GM21786 (cell line): ENCODE results near the gene NSD2.
"Not testable (repeated sequence)": the region's sequence is repeated elsewhere in the genome, so short reads cannot be mapped to it uniquely, and the experiment has no call there.

Experiments used
- ATAC-seq: cut with Tn5 transposase; IDR thresholded peaks from one replicate; pipeline ENCODE4 v1.9.1; 2021; ENCODE audit not compliant: unreplicated experiment

Gene NSD2

GRCh38 chr4:1870578-1871443 lies at the start of gene NSD2:
NSD2 (plus strand) TSS chr4:1871393; CDS start chr4:1900655, 29,262 bp downstream.
- ATAC-seq = peak; percentile 57

- ATAC-seq = no peak
Observed at GRCh38 chr4:1821679-1822567, 49.3 kb upstream of the NSD2 start.

- ATAC-seq = no peak
Observed at GRCh38 chr4:1822568-1823544, 48.3 kb upstream of the NSD2 start.

GRCh38 chr4:1823545-1823932 lies 47.7 kb upstream of the NSD2 start:
- ATAC-seq = no peak

- ATAC-seq = no peak
Observed at GRCh38 chr4:1824746-1825145, 46.4 kb upstream of the NSD2 start.

GRCh38 chr4:1825326-1825725 lies 45.9 kb upstream of the NSD2 start:
- ATAC-seq = no peak

- no peak for ATAC-seq
Observed at GRCh38 chr4:1826531-1827350, 44.5 kb upstream of the NSD2 start.

GRCh38 chr4:1830234-1830633 lies 41.0 kb upstream of the NSD2 start:
- ATAC-seq = no peak

- no peak for ATAC-seq
Observed at GRCh38 chr4:1830642-1831228, 40.5 kb upstream of the NSD2 start.

- ATAC-seq = no peak
Observed at GRCh38 chr4:1831331-1831730, 39.9 kb upstream of the NSD2 start.

- ATAC-seq = no peak
Observed at GRCh38 chr4:1832690-1833089, 38.5 kb upstream of the NSD2 start.

GRCh38 chr4:1833307-1834046 lies 37.7 kb upstream of the NSD2 start:
- no peak for ATAC-seq

- ATAC-seq = peak; percentile 82
Observed at GRCh38 chr4:1834047-1834775, 37.0 kb upstream of the NSD2 start.

GRCh38 chr4:1835836-1836235 lies 35.4 kb upstream of the NSD2 start:
- not testable (repeated sequence) for ATAC-seq

- ATAC-seq = no peak
Observed at GRCh38 chr4:1836650-1837049, 34.5 kb upstream of the NSD2 start.

- no peak for ATAC-seq
Observed at GRCh38 chr4:1837069-1837468, 34.1 kb upstream of the NSD2 start.

GRCh38 chr4:1839282-1839681 lies 31.9 kb upstream of the NSD2 start:
- ATAC-seq = no peak

- no peak for ATAC-seq
Observed at GRCh38 chr4:1841201-1841886, 29.8 kb upstream of the NSD2 start.
